Central memory CD4-positive, alpha-beta T cell (primary cell): ENCODE data around the gene LIN28A.
"Not testable (repeated sequence)": the region's sequence is repeated elsewhere in the genome, so short reads cannot be mapped to it uniquely, and the experiment has no call there.

ENCODE experiments used
- DNase-seq: peaks from one replicate; pipeline ENCODE4 v3.0.0; 2022
- total RNA-seq, 3 experiments: gene quantifications; one replicate each; lab custom pipeline; 2026; lab: John Stamatoyannopoulos, UW

LIN28A gene
- 0 reads per million in 3 experiments for total RNA-seq

GRCh38 chr1:26410706-26411623, at the start of gene LIN28A:
LIN28A (plus strand) TSS chr1:26410817; CDS start chr1:26410892, 75 bp downstream.
- DNase-seq, result no peak

GRCh38 chr1:26361605-26362122, 49.0 kb upstream of the LIN28A start:
- DNase-seq, result no peak

GRCh38 chr1:26362331-26362730, 48.3 kb upstream of the LIN28A start:
- no peak for DNase-seq

GRCh38 chr1:26363549-26364448, 46.8 kb upstream of the LIN28A start:
- DNase-seq, result peak; percentile 80

- no peak for DNase-seq
Measured at GRCh38 chr1:26364956-26365355, 45.7 kb upstream of the LIN28A start.

- no peak for DNase-seq
Measured at GRCh38 chr1:26367441-26367840, 43.2 kb upstream of the LIN28A start.

GRCh38 chr1:26368006-26368405, 42.6 kb upstream of the LIN28A start:
- no peak for DNase-seq

- DNase-seq, result no peak
Measured at GRCh38 chr1:26368486-26368885, 42.1 kb upstream of the LIN28A start.

- DNase-seq, result no peak
Measured at GRCh38 chr1:26370591-26371382, 39.8 kb upstream of the LIN28A start.

GRCh38 chr1:26372039-26372438, 38.6 kb upstream of the LIN28A start:
- no peak for DNase-seq

- DNase-seq, result not testable (repeated sequence)
Measured at GRCh38 chr1:26372611-26373010, 38.0 kb upstream of the LIN28A start, which contains the start of gene ZNF683. ZNF683 (minus strand) TSS chr1:26372750; CDS start chr1:26368571, 4,179 bp downstream.

- DNase-seq, result peak; percentile 57
Measured at GRCh38 chr1:26373281-26373680, 37.3 kb upstream of the LIN28A start.

- DNase-seq, result no peak
Measured at GRCh38 chr1:26373789-26374188, 36.8 kb upstream of the LIN28A start.

- DNase-seq, result not testable (repeated sequence)
Measured at GRCh38 chr1:26374361-26374760, 36.3 kb upstream of the LIN28A start.

GRCh38 chr1:26375081-26375480, 35.5 kb upstream of the LIN28A start:
- no peak for DNase-seq

- no peak for DNase-seq
Measured at GRCh38 chr1:26376050-26376449, 34.6 kb upstream of the LIN28A start.

- peak; percentile 90 for DNase-seq
Measured at GRCh38 chr1:26378088-26378878, 32.3 kb upstream of the LIN28A start.

GRCh38 chr1:26378879-26379251, 31.8 kb upstream of the LIN28A start:
- no peak for DNase-seq

GRCh38 chr1:26384076-26384475, 26.5 kb upstream of the LIN28A start:
- no peak for DNase-seq

- not testable (repeated sequence) for DNase-seq
Measured at GRCh38 chr1:26385063-26385462, 25.6 kb upstream of the LIN28A start.

GRCh38 chr1:26387447-26387846, 23.2 kb upstream of the LIN28A start:
- DNase-seq, result no peak
